HL-60 (cell line): ENCODE measurements around the gene CES3.
A peak's percentile ranks its signal among the peaks of the same experiment; 100 is the strongest.
"Not testable (repeated sequence)": the region's sequence is repeated elsewhere in the genome, so short reads cannot be mapped to it uniquely, and the experiment has no call there.

ENCODE experiments used
- DNase-seq, 2 experiments: peaks; one replicate each; pipeline ENCODE4 v3.0.0-alpha.2; 2010 to 2020; ENCODE audit warnings: low read depth in 1 of 2, low spot score in 1 of 2
- H3K27ac ChIP-seq: fragments of 250-450 bp; sonication (Bioruptor Pico); replicated peaks from 2 replicates; pipeline ENCODE4 v1.5.1; 2020; ENCODE audit warnings: mild to moderate bottlenecking, moderate library complexity
- H3K27me3 ChIP-seq: fragments of 250-450 bp; sonication (Bioruptor Pico); 2 replicates; pipeline ENCODE4 v1.5.1; 2021; ENCODE audit warnings: mild to moderate bottlenecking, moderate library complexity; ENCODE audit not compliant: insufficient read depth, poor library complexity, severe bottlenecking
- H3K4me3 ChIP-seq: replicated peaks from 2 replicates; pipeline ENCODE4 v1.5.1; 2011; ENCODE audit warnings: mild to moderate bottlenecking, control low read depth, low read length; ENCODE audit not compliant: insufficient read depth
- GABPA ChIP-seq: IDR thresholded peaks from 2 replicates; pipeline ENCODE4 v1.6.1; 2012; ENCODE audit warnings: low read depth
- POLR2AphosphoS5 ChIP-seq: IDR thresholded peaks from 2 replicates; pipeline ENCODE4 v1.6.1; 2012; ENCODE audit warnings: low read depth
- SPI1 ChIP-seq: IDR thresholded peaks from 2 replicates; pipeline ENCODE4 v1.6.1; 2012; ENCODE audit warnings: low read depth, mild to moderate bottlenecking, borderline replicate concordance
- TF ChIP-seq, protein P1 (sequence below): IDR thresholded peaks from one replicate; pipeline ENCODE4 v1.5.1; 2011; ENCODE audit warnings: low read length, control low read depth, inconsistent platforms; ENCODE audit not compliant: insufficient read depth
- TF ChIP-seq, protein P2 (sequence below): IDR thresholded peaks from 2 replicates; pipeline ENCODE4 v1.6.1; 2012; ENCODE audit warnings: low read depth; ENCODE audit not compliant: insufficient replicate concordance

Gene CES3

GRCh38 chr16:66955363-66956153, 5.5 kb upstream of the CES3 start:
- not testable (repeated sequence) for H3K27me3 ChIP-seq, DNase-seq, H3K27ac ChIP-seq, H3K4me3 ChIP-seq
- TF ChIP-seq SPI1: peak; percentile 37; the same call in 1 of the 2 replicates

DNA sequence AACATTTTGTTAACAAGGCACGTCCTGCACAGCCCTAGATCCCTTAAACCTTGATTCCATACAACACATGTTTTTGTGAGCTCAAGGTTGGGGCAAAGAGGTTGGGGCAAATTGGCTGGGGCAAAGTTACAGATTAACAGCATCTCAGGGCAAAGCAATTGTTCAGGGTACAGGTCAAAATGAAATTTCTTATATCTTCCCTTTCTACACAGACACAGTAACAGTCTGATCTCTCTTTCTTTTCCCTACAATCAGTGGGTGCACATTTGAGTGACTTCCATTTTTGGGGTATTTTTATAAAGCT, 5.0 kb upstream of the CES3 start:
- H3K27me3 ChIP-seq, H3K27ac ChIP-seq, DNase-seq, H3K4me3 ChIP-seq: not testable (repeated sequence)

GRCh38 chr16:66958857-66959703, 2.0 kb upstream of the CES3 start:
- Histone ChIP-seq H3K27ac (no peak overlapping the region), H3K27me3 (no peaks in the 10 kb centered on the region)

GRCh38 chr16:66959704-66960161, 1.3 kb upstream of the CES3 start:
- TF ChIP-seq GABPA (no peak), POLR2AphosphoS5 (no peak), SPI1 (no peak)
- TF ChIP-seq, protein P1, sequence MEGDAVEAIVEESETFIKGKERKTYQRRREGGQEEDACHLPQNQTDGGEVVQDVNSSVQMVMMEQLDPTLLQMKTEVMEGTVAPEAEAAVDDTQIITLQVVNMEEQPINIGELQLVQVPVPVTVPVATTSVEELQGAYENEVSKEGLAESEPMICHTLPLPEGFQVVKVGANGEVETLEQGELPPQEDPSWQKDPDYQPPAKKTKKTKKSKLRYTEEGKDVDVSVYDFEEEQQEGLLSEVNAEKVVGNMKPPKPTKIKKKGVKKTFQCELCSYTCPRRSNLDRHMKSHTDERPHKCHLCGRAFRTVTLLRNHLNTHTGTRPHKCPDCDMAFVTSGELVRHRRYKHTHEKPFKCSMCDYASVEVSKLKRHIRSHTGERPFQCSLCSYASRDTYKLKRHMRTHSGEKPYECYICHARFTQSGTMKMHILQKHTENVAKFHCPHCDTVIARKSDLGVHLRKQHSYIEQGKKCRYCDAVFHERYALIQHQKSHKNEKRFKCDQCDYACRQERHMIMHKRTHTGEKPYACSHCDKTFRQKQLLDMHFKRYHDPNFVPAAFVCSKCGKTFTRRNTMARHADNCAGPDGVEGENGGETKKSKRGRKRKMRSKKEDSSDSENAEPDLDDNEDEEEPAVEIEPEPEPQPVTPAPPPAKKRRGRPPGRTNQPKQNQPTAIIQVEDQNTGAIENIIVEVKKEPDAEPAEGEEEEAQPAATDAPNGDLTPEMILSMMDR: no peak
- TF ChIP-seq, protein P2, sequence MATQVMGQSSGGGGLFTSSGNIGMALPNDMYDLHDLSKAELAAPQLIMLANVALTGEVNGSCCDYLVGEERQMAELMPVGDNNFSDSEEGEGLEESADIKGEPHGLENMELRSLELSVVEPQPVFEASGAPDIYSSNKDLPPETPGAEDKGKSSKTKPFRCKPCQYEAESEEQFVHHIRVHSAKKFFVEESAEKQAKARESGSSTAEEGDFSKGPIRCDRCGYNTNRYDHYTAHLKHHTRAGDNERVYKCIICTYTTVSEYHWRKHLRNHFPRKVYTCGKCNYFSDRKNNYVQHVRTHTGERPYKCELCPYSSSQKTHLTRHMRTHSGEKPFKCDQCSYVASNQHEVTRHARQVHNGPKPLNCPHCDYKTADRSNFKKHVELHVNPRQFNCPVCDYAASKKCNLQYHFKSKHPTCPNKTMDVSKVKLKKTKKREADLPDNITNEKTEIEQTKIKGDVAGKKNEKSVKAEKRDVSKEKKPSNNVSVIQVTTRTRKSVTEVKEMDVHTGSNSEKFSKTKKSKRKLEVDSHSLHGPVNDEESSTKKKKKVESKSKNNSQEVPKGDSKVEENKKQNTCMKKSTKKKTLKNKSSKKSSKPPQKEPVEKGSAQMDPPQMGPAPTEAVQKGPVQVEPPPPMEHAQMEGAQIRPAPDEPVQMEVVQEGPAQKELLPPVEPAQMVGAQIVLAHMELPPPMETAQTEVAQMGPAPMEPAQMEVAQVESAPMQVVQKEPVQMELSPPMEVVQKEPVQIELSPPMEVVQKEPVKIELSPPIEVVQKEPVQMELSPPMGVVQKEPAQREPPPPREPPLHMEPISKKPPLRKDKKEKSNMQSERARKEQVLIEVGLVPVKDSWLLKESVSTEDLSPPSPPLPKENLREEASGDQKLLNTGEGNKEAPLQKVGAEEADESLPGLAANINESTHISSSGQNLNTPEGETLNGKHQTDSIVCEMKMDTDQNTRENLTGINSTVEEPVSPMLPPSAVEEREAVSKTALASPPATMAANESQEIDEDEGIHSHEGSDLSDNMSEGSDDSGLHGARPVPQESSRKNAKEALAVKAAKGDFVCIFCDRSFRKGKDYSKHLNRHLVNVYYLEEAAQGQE: no peak
- Histone ChIP-seq H3K27me3 (no peaks in the 10 kb centered on the region), H3K4me3 (no peak overlapping the region), H3K27ac (no peak overlapping the region)
- DNase-seq: peak in 1 of 2 experiments; percentile 79

More at GRCh38 chr16:66958857-66959703, 2.0 kb upstream of the CES3 start:
- no peak overlapping the region for H3K4me3 ChIP-seq
- TF ChIP-seq, protein P2: no peak
- TF ChIP-seq, protein P1: no peak
- TF ChIP-seq POLR2AphosphoS5 (no peak), SPI1 (no peak), GABPA (no peak)
- no peak for DNase-seq
